GM18861 (cell line): ENCODE measurements around the gene TMEM123.
A peak's percentile ranks its signal among the peaks of the same experiment; 100 is the strongest.

Experiments used
- ATAC-seq: cut with Tn5 transposase; IDR thresholded peaks from one replicate; pipeline ENCODE4 v1.9.1; 2021; ENCODE audit not compliant: unreplicated experiment

Gene TMEM123

GRCh38 chr11:102426570-102426969, 26.0 kb downstream of the TMEM123 start:
- no peak for ATAC-seq

GRCh38 chr11:102426000-102426399, 26.6 kb downstream of the TMEM123 start:
- no peak for ATAC-seq

- no peak for ATAC-seq
Observed at GRCh38 chr11:102423936-102424335, 28.6 kb downstream of the TMEM123 start.

- no peak for ATAC-seq
Observed at GRCh38 chr11:102422817-102423712, 29.5 kb downstream of the TMEM123 start.

GRCh38 chr11:102421261-102421660, 31.3 kb downstream of the TMEM123 start:
- no peak for ATAC-seq

- ATAC-seq, result peak; percentile 99
Observed at GRCh38 chr11:102420547-102420946, 32.0 kb downstream of the TMEM123 start.

- no peak for ATAC-seq
Observed at GRCh38 chr11:102419181-102419580, 33.4 kb downstream of the TMEM123 start.

- no peak for ATAC-seq
Observed at GRCh38 chr11:102416976-102417375, 35.6 kb downstream of the TMEM123 start.

GRCh38 chr11:102415304-102415916, 37.2 kb downstream of the TMEM123 start:
- ATAC-seq, result no peak

GRCh38 chr11:102414559-102414958, 38.0 kb downstream of the TMEM123 start:
- no peak for ATAC-seq

GRCh38 chr11:102413497-102413896, 39.1 kb downstream of the TMEM123 start:
- no peak for ATAC-seq

- ATAC-seq, result no peak
Observed at GRCh38 chr11:102411142-102411541, 41.4 kb downstream of the TMEM123 start.

GRCh38 chr11:102410382-102410784, 42.2 kb downstream of the TMEM123 start:
- ATAC-seq, result no peak

GRCh38 chr11:102408339-102408738, 44.2 kb downstream of the TMEM123 start:
- ATAC-seq, result no peak

GRCh38 chr11:102407901-102408300, 44.7 kb downstream of the TMEM123 start:
- no peak for ATAC-seq

GRCh38 chr11:102406099-102406498, 46.5 kb downstream of the TMEM123 start:
- ATAC-seq, result no peak

GRCh38 chr11:102405501-102405900, 47.1 kb downstream of the TMEM123 start:
- no peak for ATAC-seq

- no peak for ATAC-seq
Observed at GRCh38 chr11:102402548-102402947, 50.0 kb downstream of the TMEM123 start.

GRCh38 chr11:102401905-102402304, 50.7 kb downstream of the TMEM123 start:
- ATAC-seq, result no peak

GRCh38 chr11:102400603-102401002, 52.0 kb downstream of the TMEM123 start:
- ATAC-seq, result no peak

- ATAC-seq, result no peak
Observed at GRCh38 chr11:102399189-102399588, 53.4 kb downstream of the TMEM123 start.

- ATAC-seq, result no peak
Observed at GRCh38 chr11:102398297-102398696, 54.3 kb downstream of the TMEM123 start.
